ENCODE data around the gene SP1.

GRCh38 chr12:53414756-53415417 is 34.9 kb downstream of the SP1 start:
- TF ChIP-seq, protein P1, sequence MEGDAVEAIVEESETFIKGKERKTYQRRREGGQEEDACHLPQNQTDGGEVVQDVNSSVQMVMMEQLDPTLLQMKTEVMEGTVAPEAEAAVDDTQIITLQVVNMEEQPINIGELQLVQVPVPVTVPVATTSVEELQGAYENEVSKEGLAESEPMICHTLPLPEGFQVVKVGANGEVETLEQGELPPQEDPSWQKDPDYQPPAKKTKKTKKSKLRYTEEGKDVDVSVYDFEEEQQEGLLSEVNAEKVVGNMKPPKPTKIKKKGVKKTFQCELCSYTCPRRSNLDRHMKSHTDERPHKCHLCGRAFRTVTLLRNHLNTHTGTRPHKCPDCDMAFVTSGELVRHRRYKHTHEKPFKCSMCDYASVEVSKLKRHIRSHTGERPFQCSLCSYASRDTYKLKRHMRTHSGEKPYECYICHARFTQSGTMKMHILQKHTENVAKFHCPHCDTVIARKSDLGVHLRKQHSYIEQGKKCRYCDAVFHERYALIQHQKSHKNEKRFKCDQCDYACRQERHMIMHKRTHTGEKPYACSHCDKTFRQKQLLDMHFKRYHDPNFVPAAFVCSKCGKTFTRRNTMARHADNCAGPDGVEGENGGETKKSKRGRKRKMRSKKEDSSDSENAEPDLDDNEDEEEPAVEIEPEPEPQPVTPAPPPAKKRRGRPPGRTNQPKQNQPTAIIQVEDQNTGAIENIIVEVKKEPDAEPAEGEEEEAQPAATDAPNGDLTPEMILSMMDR (IDR thresholded peaks at IDR 0.05) = no peak
- TF ChIP-seq POLR2A (IDR thresholded peaks at IDR 0.05) = no peak

Measured in esophagus squamous epithelium (tissue), 4 donors.